Measurements from ENCODE around the gene NBDY.

- TF ChIP-seq CTCF (IDR thresholded peaks at IDR 0.05; ENCODE audit: borderline replicate concordance, extremely low read depth, low read length, poor library complexity, severe bottlenecking) (no peak), EZH2 (IDR thresholded peaks at IDR 0.05; ENCODE audit: borderline replicate concordance, low read depth, low read length, severe bottlenecking) (no peak)
Observed at GRCh38 chrX:56786889-56787733, 58.1 kb downstream of the NBDY start.

Measured in DND-41 (cell line).